ENCODE measurements around the gene BMPR1A. TPM values are rescaled to one million over a fixed set of nuclear protein-coding genes. Genes with fewer than 3 reads are reported as not detected.

Gene BMPR1A
- total RNA-seq, 2 donors from 2014 or later = 69.4 to 96.4 TPM

GRCh38 chr10:86867149-86867548 lies 110.7 kb downstream of the BMPR1A start:
- Histone ChIP-seq H3K36me3 (ENCODE audit: control insufficient read depth, insufficient read depth, low read length) (peaks cover 7% of the 10 kb centered on the region), H3K4me1 (ENCODE audit: control insufficient read depth, insufficient read depth, low read length) (peaks cover 16% of the 10 kb centered on the region), H3K9me3 (ENCODE audit: control insufficient read depth, low read length) (no peaks in the 10 kb centered on the region), H3K27me3 (ENCODE audit: control insufficient read depth, insufficient read depth, low read length, poor library complexity, severe bottlenecking) (no peaks in the 10 kb centered on the region), H3K27ac (ENCODE audit: low read depth, low read length) (no peak overlapping the region), H3K4me3 (ENCODE audit: low read length) (no peak overlapping the region), H3K9ac (ENCODE audit: extremely low read depth, low read length, poor library complexity, severe bottlenecking) (no peak overlapping the region)
- no peak for TF ChIP-seq CTCF (conservative IDR thresholded peaks at IDR 0.05)
- H3K4me1 Mint-ChIP-seq = peaks cover 74% of the 10 kb centered on the region
- peak overlapping the region; percentile 76 for H3K27ac Mint-ChIP-seq
- H3K27me3 Mint-ChIP-seq (ENCODE audit: insufficient read depth) = no peaks in the 10 kb centered on the region
- no peak for DNase-seq
- H3K9me3 Mint-ChIP-seq = no peaks in the 10 kb centered on the region
- H3K36me3 Mint-ChIP-seq (ENCODE audit: low read depth) = peaks cover 4% of the 10 kb centered on the region
- 97 to 98% methylated on average over 4 to 5 of the region's 5 CpGs for WGBS, 2 experiments (ENCODE audit: insufficient coverage in 1 of 2, insufficient read length in 1 of 2)
- no peak overlapping the region for H3K4me3 Mint-ChIP-seq

GRCh38 chr10:86868353-86868752 lies 111.9 kb downstream of the BMPR1A start:
- H3K27me3 Mint-ChIP-seq (ENCODE audit: insufficient read depth) = no peaks in the 10 kb centered on the region
- Histone ChIP-seq H3K9ac (ENCODE audit: extremely low read depth, low read length, poor library complexity, severe bottlenecking) (no peak overlapping the region), H3K27ac (ENCODE audit: low read depth, low read length) (peak overlapping the region; percentile 81), H3K9me3 (ENCODE audit: control insufficient read depth, low read length) (no peaks in the 10 kb centered on the region), H3K4me1 (ENCODE audit: control insufficient read depth, insufficient read depth, low read length) (peaks cover 15% of the 10 kb centered on the region), H3K27me3 (ENCODE audit: control insufficient read depth, insufficient read depth, low read length, poor library complexity, severe bottlenecking) (no peaks in the 10 kb centered on the region), H3K4me3 (ENCODE audit: low read length) (peak overlapping the region; percentile 30), H3K36me3 (ENCODE audit: control insufficient read depth, insufficient read depth, low read length) (peaks cover 7% of the 10 kb centered on the region)
- DNase-seq = peak; percentile 94
- peaks cover 68% of the 10 kb centered on the region for H3K4me1 Mint-ChIP-seq
- H3K9me3 Mint-ChIP-seq = no peaks in the 10 kb centered on the region
- H3K27ac Mint-ChIP-seq = peak overlapping the region; percentile 76
- TF ChIP-seq CTCF (conservative IDR thresholded peaks at IDR 0.05) = no peak
- H3K36me3 Mint-ChIP-seq (ENCODE audit: low read depth) = peaks cover 4% of the 10 kb centered on the region
- peak overlapping the region; percentile 20 for H3K4me3 Mint-ChIP-seq
- WGBS, 2 experiments (ENCODE audit: insufficient coverage in 1 of 2, insufficient read length in 1 of 2) = 0 to 3% methylated on average over 1 to 6 of the region's 6 CpGs

GRCh38 chr10:86870679-86871078 lies 114.3 kb downstream of the BMPR1A start:
- 94 to 96% methylated on average over 3 of the region's 3 CpGs for WGBS, 2 experiments (ENCODE audit: insufficient coverage in 1 of 2, insufficient read length in 1 of 2)
- H3K27ac ChIP-seq (ENCODE audit: low read depth, low read length) = peak overlapping the region; percentile 5

More at GRCh38 chr10:86870679-86871078, 114.3 kb downstream of the BMPR1A start:
- no peaks in the 10 kb centered on the region for H3K27me3 ChIP-seq (ENCODE audit: control insufficient read depth, insufficient read depth, low read length, poor library complexity, severe bottlenecking)
- no peak for TF ChIP-seq CTCF (conservative IDR thresholded peaks at IDR 0.05)
- peaks cover 8% of the 10 kb centered on the region for H3K36me3 ChIP-seq (ENCODE audit: control insufficient read depth, insufficient read depth, low read length)
- H3K9me3 ChIP-seq (ENCODE audit: control insufficient read depth, low read length) = no peaks in the 10 kb centered on the region
- peaks cover 6% of the 10 kb centered on the region for H3K4me1 ChIP-seq (ENCODE audit: control insufficient read depth, insufficient read depth, low read length)
- Mint-ChIP-seq H3K27me3 (ENCODE audit: insufficient read depth) (no peaks in the 10 kb centered on the region), H3K4me1 (peaks cover 49% of the 10 kb centered on the region), H3K9me3 (no peaks in the 10 kb centered on the region), H3K27ac (peak overlapping the region; percentile 91), H3K36me3 (ENCODE audit: low read depth) (peaks cover 7% of the 10 kb centered on the region), H3K4me3 (no peak overlapping the region)
- DNase-seq = no peak
- no peak overlapping the region for H3K4me3 ChIP-seq (ENCODE audit: low read length)
- no peak overlapping the region for H3K9ac ChIP-seq (ENCODE audit: extremely low read depth, low read length, poor library complexity, severe bottlenecking)
